Uterus (tissue), 4 donors: ENCODE results near the gene TLR10. TPM values are rescaled to one million over a fixed set of nuclear protein-coding genes. Genes with fewer than 3 reads are reported as not detected.
"Not testable (repeated sequence)": the region's sequence is repeated elsewhere in the genome, so short reads cannot be mapped to it uniquely, and the experiment has no call there.

Experiments
- DNase-seq, 2 donors: peaks; one replicate each; pipeline ENCODE4 v3.0.0-alpha.2; 2019 to 2020
- H3K27ac ChIP-seq, 2 donors: fragments of 200-600 bp; sonication (generic); 1 replicate in 1 of 2; 2 replicates in 1 of 2; pipeline ENCODE4 v1.5.1; 2016 to 2018
- H3K27me3 ChIP-seq, 2 donors: fragments of 200-600 bp; sonication (generic); one replicate each; pipeline ENCODE4 v1.5.1; 2018 to 2019; ENCODE audit warnings: control low read depth in 1 of 2
- H3K36me3 ChIP-seq, 2 donors: fragments of 200-600 bp; sonication (generic); one replicate each; pipeline ENCODE4 v1.5.1; 2019; ENCODE audit warnings: control low read depth in 1 of 2
- H3K4me1 ChIP-seq, 2 donors: fragments of 200-600 bp; sonication (generic); one replicate each; pipeline ENCODE4 v1.5.1; 2018 to 2019; ENCODE audit warnings: control low read depth in 1 of 2
- H3K4me3 ChIP-seq, 2 donors: fragments of 200-600 bp; sonication (generic); 1 replicate in 1 of 2; 2 replicates in 1 of 2; pipeline ENCODE4 v1.5.1; 2018 to 2019; ENCODE audit warnings: mild to moderate bottlenecking in 1 of 2
- H3K9me3 ChIP-seq, 2 donors: fragments of 200-600 bp; sonication (generic); one replicate each; pipeline ENCODE4 v1.5.1; 2019; ENCODE audit warnings: control low read depth in 1 of 2
- POLR2A ChIP-seq, 2 donors: fragments of 450-650 bp; IDR thresholded peaks; one replicate each; pipeline ENCODE4 v1.6.1; 2016; ENCODE audit warnings: antibody characterized with exemption in 2 of 2, mild to moderate bottlenecking in 1 of 2, moderate library complexity in 1 of 2
- intact Hi-C: fragments of 100-400 bp; cut with DNase I; formaldehyde crosslinking; loops from one replicate; pipeline ENCODE4 v1.15.1; 2023; ENCODE audit warnings: low total_unique reads
- total RNA-seq, 4 donors: library from RNA; depleted of rRNA in 3 of 4; stranded (reverse); fragments of >200 nt in 3 of 4; gene quantifications; one replicate each; pipeline versions ENCODE4 v1.1.0 to v1.2.4, GENCODE V29; 2014 to 2023
- TF ChIP-seq, protein P1 (sequence below), 4 experiments: fragments of 200-600 bp in 2 of 4; fragments of 450-650 bp in 2 of 4; sonication (generic) in 2 of 4; IDR thresholded peaks; one replicate each; pipeline ENCODE4 v1.5.1; 2016 to 2019; ENCODE audit warnings: antibody characterized with exemption in 4 of 4, mild to moderate bottlenecking in 2 of 4, moderate library complexity in 1 of 4
- donor health status: DM: yes; HTN: yes; CAD: no.

The TLR10 gene
- total RNA-seq, 4 donors from 2014 or later: 2.0 TPM; not detected in 3

- H3K27me3 ChIP-seq: no peaks in the 10 kb centered on the region
- DNase-seq: no peak
- no peak overlapping the region for H3K27ac ChIP-seq
- no peaks in the 10 kb centered on the region for H3K9me3 ChIP-seq
- H3K4me1 ChIP-seq: no peaks in the 10 kb centered on the region
- TF ChIP-seq, protein P1, sequence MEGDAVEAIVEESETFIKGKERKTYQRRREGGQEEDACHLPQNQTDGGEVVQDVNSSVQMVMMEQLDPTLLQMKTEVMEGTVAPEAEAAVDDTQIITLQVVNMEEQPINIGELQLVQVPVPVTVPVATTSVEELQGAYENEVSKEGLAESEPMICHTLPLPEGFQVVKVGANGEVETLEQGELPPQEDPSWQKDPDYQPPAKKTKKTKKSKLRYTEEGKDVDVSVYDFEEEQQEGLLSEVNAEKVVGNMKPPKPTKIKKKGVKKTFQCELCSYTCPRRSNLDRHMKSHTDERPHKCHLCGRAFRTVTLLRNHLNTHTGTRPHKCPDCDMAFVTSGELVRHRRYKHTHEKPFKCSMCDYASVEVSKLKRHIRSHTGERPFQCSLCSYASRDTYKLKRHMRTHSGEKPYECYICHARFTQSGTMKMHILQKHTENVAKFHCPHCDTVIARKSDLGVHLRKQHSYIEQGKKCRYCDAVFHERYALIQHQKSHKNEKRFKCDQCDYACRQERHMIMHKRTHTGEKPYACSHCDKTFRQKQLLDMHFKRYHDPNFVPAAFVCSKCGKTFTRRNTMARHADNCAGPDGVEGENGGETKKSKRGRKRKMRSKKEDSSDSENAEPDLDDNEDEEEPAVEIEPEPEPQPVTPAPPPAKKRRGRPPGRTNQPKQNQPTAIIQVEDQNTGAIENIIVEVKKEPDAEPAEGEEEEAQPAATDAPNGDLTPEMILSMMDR (IDR thresholded peaks at IDR 0.05): no peak
- TF ChIP-seq POLR2A (IDR thresholded peaks at IDR 0.05): no peak
- no peaks in the 10 kb centered on the region for H3K36me3 ChIP-seq
- no peak overlapping the region for H3K4me3 ChIP-seq
- intact Hi-C loops: no loop called here
Measured at GRCh38 chr4:38780833-38781484, 1.8 kb downstream of the TLR10 start.

GRCh38 chr4:38779790-38780189, 3.0 kb downstream of the TLR10 start:
- Histone ChIP-seq H3K4me3 (no peak overlapping the region), H3K27me3 (no peaks in the 10 kb centered on the region), H3K36me3 (no peaks in the 10 kb centered on the region), H3K27ac (no peak overlapping the region), H3K4me1 (no peaks in the 10 kb centered on the region), H3K9me3 (no peaks in the 10 kb centered on the region)
- intact Hi-C loops: no loop called here
- TF ChIP-seq, protein P1 (IDR thresholded peaks at IDR 0.05): no peak
- no peak for TF ChIP-seq POLR2A (IDR thresholded peaks at IDR 0.05)
- no peak for DNase-seq

GRCh38 chr4:38777925-38778324, 4.9 kb downstream of the TLR10 start:
- H3K27me3 ChIP-seq, intact Hi-C loops, H3K27ac ChIP-seq, H3K36me3 ChIP-seq, DNase-seq, H3K9me3 ChIP-seq, H3K4me3 ChIP-seq, H3K4me1 ChIP-seq: not testable (repeated sequence)

GRCh38 chr4:38775326-38775725, 7.5 kb downstream of the TLR10 start:
- Histone ChIP-seq H3K27me3 (no peaks in the 10 kb centered on the region), H3K27ac (no peak overlapping the region), H3K9me3 (no peaks in the 10 kb centered on the region), H3K4me1 (no peaks in the 10 kb centered on the region), H3K4me3 (no peak overlapping the region), H3K36me3 (no peaks in the 10 kb centered on the region)
- DNase-seq: no peak
- intact Hi-C loops: no loop called here
- TF ChIP-seq POLR2A (IDR thresholded peaks at IDR 0.05): no peak
- TF ChIP-seq, protein P1 (IDR thresholded peaks at IDR 0.05): no peak

DNA sequence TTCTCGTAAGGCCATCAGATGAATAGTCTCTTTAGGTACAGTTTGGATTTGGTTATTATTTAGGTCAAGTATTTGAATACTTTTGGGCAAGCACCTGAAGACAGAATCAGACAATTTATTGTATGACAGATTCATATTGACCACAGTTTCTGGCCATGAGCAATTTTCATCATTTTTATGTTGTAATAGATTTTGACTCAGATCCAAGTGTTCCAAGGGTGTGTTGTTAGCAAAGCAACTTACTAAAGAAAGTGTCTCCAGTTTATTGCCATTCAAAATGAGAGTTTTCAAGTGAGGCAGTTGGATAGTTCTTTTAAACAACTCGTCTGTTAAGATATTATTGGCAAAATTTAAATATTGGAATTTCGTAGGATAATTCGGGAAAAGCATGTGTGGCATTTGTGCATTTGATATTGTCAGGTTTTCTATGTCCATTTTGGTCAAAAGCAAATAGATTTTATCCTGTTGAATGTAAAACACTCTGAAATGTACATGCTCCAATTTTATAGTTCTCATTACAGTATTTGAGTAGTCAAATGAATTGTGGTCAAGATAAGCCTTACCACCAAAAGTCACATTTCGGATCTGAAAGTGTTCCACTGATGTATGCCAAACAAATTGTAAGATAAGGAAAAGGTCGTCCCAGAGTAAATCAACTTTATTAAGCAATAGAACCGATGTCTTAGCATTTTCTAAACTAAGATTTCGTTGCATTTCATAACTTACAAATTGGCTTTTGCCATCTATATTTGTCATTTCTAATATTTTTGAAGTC, 8.4 kb downstream of the TLR10 start:
- Histone ChIP-seq H3K4me1 (no peaks in the 10 kb centered on the region), H3K27ac (no peak overlapping the region), H3K36me3 (no peaks in the 10 kb centered on the region), H3K9me3 (no peaks in the 10 kb centered on the region), H3K27me3 (no peaks in the 10 kb centered on the region), H3K4me3 (no peak overlapping the region)
- no peak for DNase-seq
- intact Hi-C loops: no loop called here
- TF ChIP-seq, protein P1 (IDR thresholded peaks at IDR 0.05): no peak
- TF ChIP-seq POLR2A (IDR thresholded peaks at IDR 0.05): no peak

DNA sequence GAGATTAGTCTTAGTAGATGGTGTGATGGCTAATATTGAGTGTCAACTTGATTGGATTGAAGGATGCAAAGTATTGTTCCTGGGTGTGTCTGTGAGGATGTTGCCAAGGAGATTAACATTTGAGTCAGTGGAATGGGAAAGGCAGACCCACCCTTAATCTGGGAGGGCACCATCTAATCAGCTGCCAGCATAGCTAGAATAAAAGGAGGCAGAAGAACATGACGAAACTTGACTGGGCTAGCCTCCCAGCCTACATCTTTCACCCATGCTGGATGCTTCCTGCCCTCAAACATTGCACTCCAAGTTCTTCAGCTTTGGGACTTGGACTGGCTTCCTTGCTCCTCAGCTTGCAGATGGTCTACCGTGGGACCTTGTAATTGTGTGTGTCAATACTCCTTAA, 12.5 kb downstream of the TLR10 start:
- H3K36me3 ChIP-seq, H3K27ac ChIP-seq, H3K4me3 ChIP-seq, DNase-seq, intact Hi-C loops, H3K27me3 ChIP-seq, H3K4me1 ChIP-seq, H3K9me3 ChIP-seq: not testable (repeated sequence)
